Ovary (tissue), 9 donors: Measurements from ENCODE around the gene CCDC177. TPM values are rescaled to one million over a fixed set of nuclear protein-coding genes. Genes with fewer than 3 reads are reported as not detected.

Experiments
- DNase-seq, 5 donors: peaks; one replicate each; pipeline ENCODE4 v3.0.0-alpha.2; 2019 to 2020
- H3K27ac ChIP-seq, 2 donors: fragments of 200-600 bp; one replicate each; pipeline versions ENCODE4 v1.5.1 to v1.8.0; 2019 to 2022
- H3K27me3 ChIP-seq: fragments of 200-600 bp; one replicate; pipeline ENCODE4 v1.8.0; 2022
- H3K36me3 ChIP-seq: fragments of 200-600 bp; sonication (generic); one replicate; pipeline ENCODE4 v1.5.1; 2019
- H3K4me1 ChIP-seq: one replicate; pipeline ENCODE4 v1.8.1; 2013; ENCODE audit warnings: mild to moderate bottlenecking, moderate library complexity; ENCODE audit not compliant: insufficient read depth
- H3K4me3 ChIP-seq: fragments of 200-600 bp; sonication (generic); one replicate; pipeline ENCODE4 v1.5.1; 2017
- H3K9me3 ChIP-seq, 2 donors: fragments of 200-600 bp in 1 of 2; sonication (generic) in 1 of 2; one replicate each; pipeline versions ENCODE4 v1.5.1 to v1.8.1; 2013 to 2019; ENCODE audit warnings: mild to moderate bottlenecking in 1 of 2, moderate library complexity in 1 of 2
- EP300 ChIP-seq: sonication (generic); formaldehyde crosslinking; IDR thresholded peaks from one replicate; pipeline ENCODE4 v1.6.1; 2017; ENCODE audit warnings: antibody characterized with exemption
- POLR2A ChIP-seq: fragments of 450-650 bp; IDR thresholded peaks from one replicate; pipeline ENCODE4 v1.6.1; 2017; ENCODE audit warnings: antibody characterized with exemption, mild to moderate bottlenecking, moderate library complexity
- WGBS, 3 donors: extraction: QIAGEN DNeasy Blood & Tissue Kit in 1 of 3; methylation state at CpG; one replicate each; pipeline versions ENCODE4 v1.1.5 to v1.1.7; 2013 to 2017; 5-methylcytosine and 5-hydroxymethylcytosine counted together
- intact Hi-C, 4 donors: fragments of 100-400 bp; cut with DNase I; formaldehyde crosslinking; loops; one replicate each; pipeline versions ENCODE4 v1.11.0 to v1.15.1; 2022 to 2023
- polyA plus RNA-seq, 2 donors: library from polyadenylated mRNA; stranded (reverse); fragments of 200-250 nt in 1 of 2; fragments of 350-450 nt in 1 of 2; fragmentation: Illumina TruSeq in 1 of 2; extraction: RNeasy Lipid Tissue Mini Kit (QIAGEN cat#74804) in 1 of 2; gene quantifications; one replicate each; pipeline ENCODE4 v1.2.3, GENCODE V29; 2013 to 2014
- total RNA-seq, 7 donors: library from RNA; depleted of rRNA in 2 of 7; stranded (reverse); fragments of >200 nt in 2 of 7; fragmentation: NEBNext Ultra II Directional in 3 of 7; extraction: Animal tissue kit (Norgen Biotek cat#: 25700) in 3 of 7; gene quantifications; one replicate each; pipeline versions ENCODE4 v1.1.0 to v1.2.4, GENCODE V29; 2016 to 2023
- TF ChIP-seq, protein P1 (sequence below), 3 donors: fragments of 450-650 bp in 2 of 3; fragments of 200-600 bp in 1 of 3; IDR thresholded peaks; one replicate each; pipeline versions ENCODE4 v1.5.1 to v1.8.0; 2016 to 2022; ENCODE audit warnings: antibody characterized with exemption in 3 of 3, mild to moderate bottlenecking in 1 of 3
- donor health status: DM: no; HTN: no; CAD: no; lungs with moderate emphysema.
- donor health status: DM: no; HTN: no; CAD: no.
- donor health status: Bipolar disorder and iron deficiency.
- donor health status: DM: yes; HTN: yes; CAD: no.
- donor health status: DM: no; HTN: no; CAD: no.
- donor health status: DM: yes; HTN: yes; CAD: no.

The CCDC177 gene
- total and polyA plus RNA-seq, 9 donors = 0.04 TPM; not detected in 8

DNA sequence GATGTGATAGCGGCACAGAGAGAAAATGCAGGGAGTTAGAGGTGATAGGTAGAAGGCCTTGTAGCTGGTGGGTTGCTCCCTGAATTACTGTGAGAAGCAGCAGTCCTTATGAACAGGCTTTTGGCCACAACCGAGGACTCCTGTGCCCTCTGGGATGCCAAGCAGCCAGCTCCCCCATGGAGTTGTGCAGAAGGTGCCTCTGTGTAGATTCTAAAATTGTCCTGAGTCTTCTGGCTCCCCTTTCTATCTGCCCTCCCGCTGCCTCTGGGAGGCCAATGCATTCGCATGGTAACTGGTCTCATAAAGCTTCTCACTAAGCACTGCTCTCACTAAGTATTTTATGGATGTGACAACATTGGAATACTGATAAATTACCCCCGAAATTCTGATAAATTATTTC, 20.7 kb upstream of the CCDC177 start:
- no peak overlapping the region for H3K27ac ChIP-seq
- H3K36me3 ChIP-seq = no peaks in the 10 kb centered on the region
- no peaks in the 10 kb centered on the region for H3K9me3 ChIP-seq
- no peaks in the 10 kb centered on the region for H3K4me1 ChIP-seq
- intact Hi-C loops = no loop called here
- WGBS, 3 donors = 93 to 96% (median 95%) methylated on average over 5 of the region's 5 CpGs
- H3K4me3 ChIP-seq = no peak overlapping the region
- no peaks in the 10 kb centered on the region for H3K27me3 ChIP-seq
- DNase-seq = no peak
- TF ChIP-seq, protein P1, sequence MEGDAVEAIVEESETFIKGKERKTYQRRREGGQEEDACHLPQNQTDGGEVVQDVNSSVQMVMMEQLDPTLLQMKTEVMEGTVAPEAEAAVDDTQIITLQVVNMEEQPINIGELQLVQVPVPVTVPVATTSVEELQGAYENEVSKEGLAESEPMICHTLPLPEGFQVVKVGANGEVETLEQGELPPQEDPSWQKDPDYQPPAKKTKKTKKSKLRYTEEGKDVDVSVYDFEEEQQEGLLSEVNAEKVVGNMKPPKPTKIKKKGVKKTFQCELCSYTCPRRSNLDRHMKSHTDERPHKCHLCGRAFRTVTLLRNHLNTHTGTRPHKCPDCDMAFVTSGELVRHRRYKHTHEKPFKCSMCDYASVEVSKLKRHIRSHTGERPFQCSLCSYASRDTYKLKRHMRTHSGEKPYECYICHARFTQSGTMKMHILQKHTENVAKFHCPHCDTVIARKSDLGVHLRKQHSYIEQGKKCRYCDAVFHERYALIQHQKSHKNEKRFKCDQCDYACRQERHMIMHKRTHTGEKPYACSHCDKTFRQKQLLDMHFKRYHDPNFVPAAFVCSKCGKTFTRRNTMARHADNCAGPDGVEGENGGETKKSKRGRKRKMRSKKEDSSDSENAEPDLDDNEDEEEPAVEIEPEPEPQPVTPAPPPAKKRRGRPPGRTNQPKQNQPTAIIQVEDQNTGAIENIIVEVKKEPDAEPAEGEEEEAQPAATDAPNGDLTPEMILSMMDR (IDR thresholded peaks at IDR 0.05) = no peak
- no peak for TF ChIP-seq EP300
- TF ChIP-seq POLR2A = no peak

DNA sequence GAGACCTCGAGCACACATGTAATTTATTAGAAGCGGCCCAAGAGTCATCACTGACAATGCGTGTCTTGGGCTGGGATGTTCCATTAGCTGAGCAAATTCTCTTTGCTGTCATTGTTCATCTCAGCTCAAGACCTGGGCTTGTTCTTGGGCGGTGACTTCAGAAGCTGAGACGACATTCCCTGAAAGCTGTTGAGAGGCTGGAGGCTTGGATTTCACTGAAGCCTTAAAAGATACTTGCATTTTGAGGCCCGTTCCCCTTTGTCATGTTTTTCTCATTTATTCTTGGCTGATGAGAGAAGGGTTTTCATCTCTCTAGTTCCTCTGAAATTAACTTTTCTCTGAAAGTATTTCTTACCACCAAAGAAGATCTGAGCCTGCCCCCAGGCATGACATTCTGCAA, 20.2 kb upstream of the CCDC177 start:
- 93 to 94% (median 94%) methylated on average over 6 of the region's 6 CpGs for WGBS, 3 donors
- DNase-seq = no peak
- TF ChIP-seq, protein P1 (IDR thresholded peaks at IDR 0.05) = no peak
- H3K4me3 ChIP-seq = no peak overlapping the region
- H3K27ac ChIP-seq = no peak overlapping the region
- intact Hi-C loops = no loop called here
- no peaks in the 10 kb centered on the region for H3K9me3 ChIP-seq
- H3K4me1 ChIP-seq = no peaks in the 10 kb centered on the region
- no peaks in the 10 kb centered on the region for H3K36me3 ChIP-seq
- H3K27me3 ChIP-seq = no peaks in the 10 kb centered on the region

DNA sequence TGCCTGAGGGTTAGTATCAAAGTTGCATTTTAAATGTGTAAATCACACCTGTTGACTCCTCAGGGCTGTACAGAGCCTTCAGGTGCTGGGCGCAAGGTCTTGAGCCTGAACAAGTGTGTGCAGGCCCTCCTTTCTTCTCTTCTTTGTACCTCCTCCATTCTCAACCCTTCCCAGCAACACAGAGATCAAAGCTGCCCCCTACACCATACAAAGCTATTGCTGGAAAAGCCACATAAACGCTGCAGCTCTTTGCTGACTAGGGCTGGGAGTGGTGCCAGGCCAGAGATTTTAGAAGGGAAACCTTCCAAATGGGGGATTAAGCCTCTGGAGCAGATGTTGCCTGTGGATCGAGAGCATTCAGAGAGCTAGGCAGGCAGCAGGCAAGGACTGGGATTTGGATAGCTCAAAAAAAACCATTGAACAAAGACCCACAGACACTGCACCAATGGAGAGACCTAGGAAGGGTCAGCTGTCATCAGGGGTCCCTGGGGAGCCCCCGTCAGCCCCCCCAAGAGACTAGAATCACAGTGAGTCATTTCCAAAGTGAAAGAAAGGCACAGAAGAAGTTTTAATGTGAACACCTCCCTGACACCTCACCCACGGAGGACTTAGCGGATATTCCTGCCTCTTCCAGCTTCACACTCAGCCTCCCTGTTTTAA, 18.5 kb upstream of the CCDC177 start:
- H3K4me3 ChIP-seq = no peak overlapping the region
- DNase-seq = peak; percentile 72 to 84 (median 78)
- TF ChIP-seq EP300 (no peak), POLR2A (no peak)
- TF ChIP-seq, protein P1 (IDR thresholded peaks at IDR 0.05) = no peak

DNA sequence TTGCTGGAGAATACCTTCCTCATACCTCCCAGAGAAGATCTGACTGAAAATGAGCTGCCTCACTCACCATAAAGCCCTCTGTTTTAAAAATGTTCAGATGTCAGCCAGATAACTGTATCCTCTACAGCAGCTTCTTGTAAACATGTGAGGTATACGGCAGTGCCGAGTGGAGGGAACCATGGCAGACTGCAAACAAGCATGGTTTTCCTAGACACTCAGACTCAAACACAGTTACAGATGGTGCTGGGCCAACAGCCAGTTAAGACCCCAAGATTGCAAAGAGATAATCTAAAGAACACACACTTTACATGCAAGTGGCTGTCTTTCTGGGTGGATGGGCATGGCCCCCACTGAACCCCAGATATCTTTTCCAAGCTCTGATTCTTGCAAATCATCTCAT, 16.6 kb upstream of the CCDC177 start:
- Histone ChIP-seq H3K36me3 (no peaks in the 10 kb centered on the region), H3K4me1 (no peaks in the 10 kb centered on the region), H3K4me3 (no peak overlapping the region), H3K9me3 (no peaks in the 10 kb centered on the region), H3K27me3 (no peaks in the 10 kb centered on the region), H3K27ac (no peak overlapping the region)
- TF ChIP-seq, protein P1 (IDR thresholded peaks at IDR 0.05) = no peak
- TF ChIP-seq POLR2A = no peak
- no peak for TF ChIP-seq EP300
- WGBS, 3 donors = 90 to 98% (median 96%) methylated on average over 2 of the region's 2 CpGs
- intact Hi-C loops = no loop called here
- no peak for DNase-seq

More for the DNA sequence above, 18.5 kb upstream of the CCDC177 start:
- Histone ChIP-seq H3K36me3 (no peaks in the 10 kb centered on the region), H3K4me1 (no peaks in the 10 kb centered on the region), H3K27me3 (no peaks in the 10 kb centered on the region), H3K27ac (peak overlapping the region in 1 of 2 donors; percentile 33), H3K9me3 (no peaks in the 10 kb centered on the region)
- 13 to 21% (median 17%) methylated on average over 6 of the region's 6 CpGs for whole genome bisulfite sequencing, 3 donors
- intact Hi-C loops = no loop called here
